ENCODE data around the gene PPP2R3C. TPM values are rescaled to one million over a fixed set of nuclear protein-coding genes. Genes with fewer than 3 reads are reported as not detected.
"Not testable (repeated sequence)": the region's sequence is repeated elsewhere in the genome, so short reads cannot be mapped to it uniquely, and the experiment has no call there.

The PPP2R3C gene
- total RNA-seq, 6 donors from 2014 or later: 14.6 to 26.2 (median 21.1) TPM

GRCh38 chr14:35114036-35114435, 7.8 kb downstream of the PPP2R3C start:
- TF ChIP-seq, protein P1, sequence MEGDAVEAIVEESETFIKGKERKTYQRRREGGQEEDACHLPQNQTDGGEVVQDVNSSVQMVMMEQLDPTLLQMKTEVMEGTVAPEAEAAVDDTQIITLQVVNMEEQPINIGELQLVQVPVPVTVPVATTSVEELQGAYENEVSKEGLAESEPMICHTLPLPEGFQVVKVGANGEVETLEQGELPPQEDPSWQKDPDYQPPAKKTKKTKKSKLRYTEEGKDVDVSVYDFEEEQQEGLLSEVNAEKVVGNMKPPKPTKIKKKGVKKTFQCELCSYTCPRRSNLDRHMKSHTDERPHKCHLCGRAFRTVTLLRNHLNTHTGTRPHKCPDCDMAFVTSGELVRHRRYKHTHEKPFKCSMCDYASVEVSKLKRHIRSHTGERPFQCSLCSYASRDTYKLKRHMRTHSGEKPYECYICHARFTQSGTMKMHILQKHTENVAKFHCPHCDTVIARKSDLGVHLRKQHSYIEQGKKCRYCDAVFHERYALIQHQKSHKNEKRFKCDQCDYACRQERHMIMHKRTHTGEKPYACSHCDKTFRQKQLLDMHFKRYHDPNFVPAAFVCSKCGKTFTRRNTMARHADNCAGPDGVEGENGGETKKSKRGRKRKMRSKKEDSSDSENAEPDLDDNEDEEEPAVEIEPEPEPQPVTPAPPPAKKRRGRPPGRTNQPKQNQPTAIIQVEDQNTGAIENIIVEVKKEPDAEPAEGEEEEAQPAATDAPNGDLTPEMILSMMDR (IDR thresholded peaks at IDR 0.05): no peak
- no peak for TF ChIP-seq POLR2AphosphoS5 (IDR thresholded peaks at IDR 0.05)
- no peak for TF ChIP-seq EP300 (IDR thresholded peaks at IDR 0.05)
- TF ChIP-seq POLR2A (IDR thresholded peaks at IDR 0.05): no peak
- WGBS, 2 donors: 83 to 86% methylated on average over 2 of the region's 2 CpGs
- no peaks in the 10 kb centered on the region for H3K27me3 ChIP-seq
- peaks cover 18 to 67% (median 41%) of the 10 kb centered on the region in 4 donors for H3K36me3 ChIP-seq
- no peak overlapping the region for H3K27ac ChIP-seq
- no peak for DNase-seq
- no peaks in the 10 kb centered on the region for H3K9me3 ChIP-seq
- H3K4me1 ChIP-seq: peaks cover 0 to 7% (median 2%) of the 10 kb centered on the region in 4 donors
- H3K4me3 ChIP-seq: no peak overlapping the region
- ATAC-seq (ENCODE audit: low FRiP score in 2 of 2): no peak

DNA sequence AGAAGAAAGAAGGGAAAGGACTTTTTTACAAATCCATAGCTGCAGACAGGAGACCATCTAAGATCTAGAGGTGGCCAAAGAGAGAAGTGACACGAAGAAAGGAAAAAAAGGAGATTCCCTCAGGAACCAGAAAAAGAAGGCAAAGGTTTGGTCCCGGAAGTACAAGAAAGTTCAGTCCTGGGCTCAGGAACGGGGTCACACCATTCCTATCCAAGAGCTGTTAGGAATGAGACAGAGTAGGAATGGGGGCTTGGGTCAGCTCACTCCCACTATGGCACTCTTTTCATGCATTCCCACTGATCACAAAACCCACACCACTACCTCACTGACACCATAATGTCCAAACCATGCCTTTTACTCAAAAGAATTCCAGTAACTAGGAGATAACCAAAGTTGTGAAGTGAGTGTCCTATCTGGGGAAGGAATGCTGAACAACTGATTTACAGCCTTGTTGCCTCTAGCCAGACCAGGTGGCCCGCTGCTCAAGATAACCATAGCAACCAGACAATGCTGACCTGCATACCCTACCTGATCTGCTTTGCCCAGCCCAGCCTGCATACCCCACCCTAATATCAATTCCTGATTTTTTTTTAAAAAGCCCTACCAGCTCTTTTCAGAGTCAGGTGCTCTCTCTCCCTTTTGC, 8.4 kb downstream of the PPP2R3C start:
- Histone ChIP-seq H3K4me1 (peaks cover 0 to 4% (median under 1%) of the 10 kb centered on the region in 4 donors), H3K27me3 (no peaks in the 10 kb centered on the region), H3K36me3 (peaks cover 18 to 73% (median 45%) of the 10 kb centered on the region in 4 donors), H3K27ac (no peak overlapping the region), H3K9me3 (no peaks in the 10 kb centered on the region), H3K4me3 (no peak overlapping the region)
- WGBS, 2 donors: 92 to 94% methylated on average over 4 of the region's 4 CpGs
- DNase-seq (no peak), ATAC-seq (ENCODE audit: low FRiP score in 2 of 2) (no peak)
- TF ChIP-seq POLR2A (IDR thresholded peaks at IDR 0.05) (no peak), EP300 (IDR thresholded peaks at IDR 0.05) (no peak), POLR2AphosphoS5 (IDR thresholded peaks at IDR 0.05) (no peak)
- TF ChIP-seq, protein P1 (IDR thresholded peaks at IDR 0.05): no peak

GRCh38 chr14:35112641-35113040, 9.1 kb downstream of the PPP2R3C start:
- no peak overlapping the region for H3K4me3 ChIP-seq
- WGBS, 2 donors: 92 to 96% methylated on average over 2 of the region's 2 CpGs

DNA sequence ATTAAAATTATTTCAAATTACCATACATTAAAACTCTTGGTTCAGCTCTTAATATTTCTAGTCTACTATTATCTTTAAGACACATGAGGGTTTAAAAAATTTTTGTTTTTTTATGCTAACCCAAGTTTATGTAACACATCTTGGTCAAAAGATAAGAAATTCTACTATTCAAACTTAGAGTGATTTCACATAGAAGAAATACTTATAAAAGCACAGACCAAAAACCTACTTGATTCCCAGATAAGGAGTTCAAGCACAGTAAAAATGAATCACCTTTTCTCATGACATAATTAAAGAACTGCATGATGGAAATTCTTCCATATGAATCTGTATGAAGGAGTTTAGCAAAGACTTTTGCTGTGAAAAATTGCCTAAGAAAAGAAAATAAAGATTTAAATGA, 13.9 kb downstream of the PPP2R3C start:
- Histone ChIP-seq H3K36me3 (peaks cover 15 to 91% (median 60%) of the 10 kb centered on the region in 4 donors), H3K27me3 (no peaks in the 10 kb centered on the region), H3K4me3 (no peak overlapping the region), H3K27ac (no peak overlapping the region), H3K9me3 (no peaks in the 10 kb centered on the region), H3K4me1 (no peaks in the 10 kb centered on the region)
- no peak for ATAC-seq (ENCODE audit: low FRiP score in 2 of 2)
- no peak for DNase-seq
- no peak for TF ChIP-seq EP300 (IDR thresholded peaks at IDR 0.05)
- no peak for TF ChIP-seq POLR2AphosphoS5 (IDR thresholded peaks at IDR 0.05)
- TF ChIP-seq POLR2A (IDR thresholded peaks at IDR 0.05): no peak
- TF ChIP-seq, protein P1 (IDR thresholded peaks at IDR 0.05): no peak

More at GRCh38 chr14:35112641-35113040, 9.1 kb downstream of the PPP2R3C start:
- DNase-seq (no peak), ATAC-seq (ENCODE audit: low FRiP score in 2 of 2) (no peak)
- TF ChIP-seq EP300 (IDR thresholded peaks at IDR 0.05) (no peak), POLR2AphosphoS5 (IDR thresholded peaks at IDR 0.05) (no peak), POLR2A (IDR thresholded peaks at IDR 0.05) (no peak)
- TF ChIP-seq, protein P1 (IDR thresholded peaks at IDR 0.05): no peak
- Histone ChIP-seq H3K36me3 (peaks cover 18 to 81% (median 48%) of the 10 kb centered on the region in 4 donors), H3K27ac (no peak overlapping the region), H3K9me3 (no peaks in the 10 kb centered on the region), H3K4me1 (peaks cover 0 to 4% (median 0%) of the 10 kb centered on the region in 4 donors), H3K27me3 (no peaks in the 10 kb centered on the region)

GRCh38 chr14:35094645-35095044, 27.1 kb downstream of the PPP2R3C start:
- not testable (repeated sequence) for H3K4me3 ChIP-seq; DNase-seq; H3K9me3 ChIP-seq; H3K4me1 ChIP-seq; H3K27ac ChIP-seq; ATAC-seq (ENCODE audit: low FRiP score in 2 of 2); H3K27me3 ChIP-seq
- WGBS, 2 donors: 90 to 93% methylated on average over 6 of the region's 6 CpGs
- H3K36me3 ChIP-seq: peaks cover 10 to 94% (median 55%) of the 10 kb centered on the region in 4 donors

All from upper lobe of left lung (tissue), 6 donors.